Suprapubic skin (tissue), 4 donors: ENCODE measurements around the gene OTOF. TPM values are rescaled to one million over a fixed set of nuclear protein-coding genes. Genes with fewer than 3 reads are reported as not detected.

Experiments used
- DNase-seq, 2 donors: peaks; one replicate each; pipeline ENCODE4 v3.0.0-alpha.2; 2019; ENCODE audit warnings: low spot score in 2 of 2
- H3K27ac ChIP-seq: fragments of 200-600 bp; sonication (generic); one replicate; pipeline ENCODE4 v1.5.1; 2019
- H3K27me3 ChIP-seq: fragments of 200-600 bp; sonication (generic); one replicate; pipeline ENCODE4 v1.5.1; 2019
- H3K36me3 ChIP-seq: fragments of 200-600 bp; sonication (generic); one replicate; pipeline ENCODE4 v1.5.1; 2019
- H3K4me1 ChIP-seq: fragments of 200-600 bp; sonication (generic); one replicate; pipeline ENCODE4 v1.5.1; 2019
- H3K4me3 ChIP-seq: fragments of 200-600 bp; sonication (generic); one replicate; pipeline ENCODE4 v1.5.1; 2019; ENCODE audit warnings: mild to moderate bottlenecking
- H3K9me3 ChIP-seq: fragments of 200-600 bp; sonication (generic); one replicate; pipeline ENCODE4 v1.5.1; 2019
- EP300 ChIP-seq: sonication (generic); formaldehyde crosslinking; IDR thresholded peaks from one replicate; pipeline ENCODE4 v1.6.1; 2017; ENCODE audit warnings: antibody characterized with exemption
- POLR2A ChIP-seq, 2 donors: fragments of 450-650 bp; IDR thresholded peaks; one replicate each; pipeline ENCODE4 v1.6.1; 2017; ENCODE audit warnings: antibody characterized with exemption in 2 of 2, mild to moderate bottlenecking in 2 of 2, moderate library complexity in 2 of 2
- POLR2AphosphoS5 ChIP-seq, 3 donors: sonication (generic); formaldehyde crosslinking; IDR thresholded peaks; one replicate each; pipeline ENCODE4 v1.6.1; 2017; ENCODE audit warnings: antibody characterized with exemption in 3 of 3
- WGBS: methylation state at CpG from one replicate; pipeline ENCODE4 v1.1.5; 2018; 5-methylcytosine and 5-hydroxymethylcytosine counted together
- total RNA-seq, 4 donors: library from RNA; depleted of rRNA; stranded (reverse); fragments of >200 nt; gene quantifications; one replicate each; pipeline ENCODE4 v1.1.0, GENCODE V29; 2016
- TF ChIP-seq, protein P1 (sequence below), 2 donors: fragments of 200-600 bp in 1 of 2; fragments of 450-650 bp in 1 of 2; sonication (generic) in 1 of 2; IDR thresholded peaks; one replicate each; pipeline ENCODE4 v1.5.1; 2016 to 2019; ENCODE audit warnings: antibody characterized with exemption in 2 of 2, mild to moderate bottlenecking in 1 of 2, moderate library complexity in 1 of 2

The OTOF gene
- total RNA-seq, 4 donors from 2014 or later, result 0.16 to 0.39 (median 0.17) TPM; not detected in 1

DNA sequence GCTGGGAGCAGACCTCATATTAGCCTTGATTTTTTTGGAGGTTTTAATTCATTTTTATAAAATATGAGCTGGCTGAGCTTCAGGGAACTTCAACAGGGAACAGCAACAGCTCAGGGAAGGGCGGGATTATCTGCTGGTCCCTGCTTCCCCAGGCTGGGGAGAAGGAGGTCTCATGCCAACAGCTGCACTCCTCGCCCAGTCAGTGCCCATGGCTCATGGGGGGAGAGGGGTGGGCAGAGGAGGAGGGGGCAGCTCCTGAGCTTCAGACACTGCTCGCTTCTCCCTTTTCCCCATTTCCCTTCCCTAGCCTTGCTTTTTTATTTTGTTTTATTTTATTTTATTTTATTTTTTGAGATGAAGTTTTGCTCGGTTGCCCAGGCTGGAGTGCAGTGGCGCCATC lies 442 bp upstream of the OTOF start:
- no peak overlapping the region for H3K27ac ChIP-seq
- peaks cover 8% of the 10 kb centered on the region for H3K4me1 ChIP-seq
- H3K9me3 ChIP-seq, result no peaks in the 10 kb centered on the region
- DNase-seq, result no peak
- H3K27me3 ChIP-seq, result no peaks in the 10 kb centered on the region
- no peak overlapping the region for H3K4me3 ChIP-seq
- no peak for TF ChIP-seq EP300
- TF ChIP-seq, protein P1, sequence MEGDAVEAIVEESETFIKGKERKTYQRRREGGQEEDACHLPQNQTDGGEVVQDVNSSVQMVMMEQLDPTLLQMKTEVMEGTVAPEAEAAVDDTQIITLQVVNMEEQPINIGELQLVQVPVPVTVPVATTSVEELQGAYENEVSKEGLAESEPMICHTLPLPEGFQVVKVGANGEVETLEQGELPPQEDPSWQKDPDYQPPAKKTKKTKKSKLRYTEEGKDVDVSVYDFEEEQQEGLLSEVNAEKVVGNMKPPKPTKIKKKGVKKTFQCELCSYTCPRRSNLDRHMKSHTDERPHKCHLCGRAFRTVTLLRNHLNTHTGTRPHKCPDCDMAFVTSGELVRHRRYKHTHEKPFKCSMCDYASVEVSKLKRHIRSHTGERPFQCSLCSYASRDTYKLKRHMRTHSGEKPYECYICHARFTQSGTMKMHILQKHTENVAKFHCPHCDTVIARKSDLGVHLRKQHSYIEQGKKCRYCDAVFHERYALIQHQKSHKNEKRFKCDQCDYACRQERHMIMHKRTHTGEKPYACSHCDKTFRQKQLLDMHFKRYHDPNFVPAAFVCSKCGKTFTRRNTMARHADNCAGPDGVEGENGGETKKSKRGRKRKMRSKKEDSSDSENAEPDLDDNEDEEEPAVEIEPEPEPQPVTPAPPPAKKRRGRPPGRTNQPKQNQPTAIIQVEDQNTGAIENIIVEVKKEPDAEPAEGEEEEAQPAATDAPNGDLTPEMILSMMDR (IDR thresholded peaks at IDR 0.05), result no peak
- no peak for TF ChIP-seq POLR2A (IDR thresholded peaks at IDR 0.05)
- no peak for TF ChIP-seq POLR2AphosphoS5 (IDR thresholded peaks at IDR 0.05)
- H3K36me3 ChIP-seq, result no peaks in the 10 kb centered on the region
- WGBS, result 70% methylated on average over 5 of the region's 5 CpGs

DNA sequence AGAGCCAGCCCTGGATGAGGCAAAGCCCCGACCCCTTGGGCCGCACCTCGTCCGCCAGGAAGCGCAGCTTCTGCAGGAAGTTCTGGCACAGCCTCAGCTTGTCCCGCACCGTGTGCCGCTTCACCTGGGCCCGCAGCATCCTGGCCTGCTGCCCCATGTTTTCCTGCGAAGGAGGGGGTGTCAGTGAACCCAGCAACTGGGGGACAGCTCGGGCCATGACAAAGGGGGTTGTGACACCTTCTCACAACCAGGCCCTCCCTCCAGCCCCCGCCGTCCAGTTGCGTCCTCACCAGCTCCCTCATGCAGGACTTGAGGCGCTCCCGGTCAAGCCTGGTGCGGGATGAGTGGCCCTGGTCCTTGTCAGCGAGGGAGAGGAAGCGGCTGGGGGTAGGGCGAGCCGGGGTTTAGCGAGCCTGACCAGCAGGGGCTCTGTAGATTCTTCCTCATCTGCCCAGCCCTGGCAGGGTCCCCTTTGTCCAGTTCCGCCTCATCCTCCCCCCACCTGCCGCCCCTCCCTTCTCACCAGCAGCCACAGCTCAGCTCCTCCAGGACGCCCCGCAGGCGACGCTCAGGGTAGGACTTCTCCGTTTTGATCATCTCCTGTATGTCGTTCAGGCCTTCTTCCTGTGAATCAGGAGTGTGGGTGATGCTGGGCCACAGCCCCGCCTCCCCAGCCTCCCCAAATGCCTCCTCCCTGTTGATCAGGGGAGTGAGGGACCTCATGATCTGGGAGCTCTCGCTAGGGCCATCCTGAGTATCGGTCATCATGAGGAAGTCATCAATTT lies 606 bp downstream of the OTOF start:
- WGBS, result 70% methylated on average over 18 of the region's 33 CpGs
- Histone ChIP-seq H3K36me3 (no peaks in the 10 kb centered on the region), H3K9me3 (no peaks in the 10 kb centered on the region), H3K27ac (no peak overlapping the region), H3K4me1 (peaks cover 8% of the 10 kb centered on the region), H3K4me3 (no peak overlapping the region), H3K27me3 (no peaks in the 10 kb centered on the region)
- DNase-seq, result no peak
- TF ChIP-seq, protein P1 (IDR thresholded peaks at IDR 0.05), result no peak
- TF ChIP-seq POLR2A (IDR thresholded peaks at IDR 0.05) (no peak), EP300 (no peak), POLR2AphosphoS5 (IDR thresholded peaks at IDR 0.05) (no peak)

DNA sequence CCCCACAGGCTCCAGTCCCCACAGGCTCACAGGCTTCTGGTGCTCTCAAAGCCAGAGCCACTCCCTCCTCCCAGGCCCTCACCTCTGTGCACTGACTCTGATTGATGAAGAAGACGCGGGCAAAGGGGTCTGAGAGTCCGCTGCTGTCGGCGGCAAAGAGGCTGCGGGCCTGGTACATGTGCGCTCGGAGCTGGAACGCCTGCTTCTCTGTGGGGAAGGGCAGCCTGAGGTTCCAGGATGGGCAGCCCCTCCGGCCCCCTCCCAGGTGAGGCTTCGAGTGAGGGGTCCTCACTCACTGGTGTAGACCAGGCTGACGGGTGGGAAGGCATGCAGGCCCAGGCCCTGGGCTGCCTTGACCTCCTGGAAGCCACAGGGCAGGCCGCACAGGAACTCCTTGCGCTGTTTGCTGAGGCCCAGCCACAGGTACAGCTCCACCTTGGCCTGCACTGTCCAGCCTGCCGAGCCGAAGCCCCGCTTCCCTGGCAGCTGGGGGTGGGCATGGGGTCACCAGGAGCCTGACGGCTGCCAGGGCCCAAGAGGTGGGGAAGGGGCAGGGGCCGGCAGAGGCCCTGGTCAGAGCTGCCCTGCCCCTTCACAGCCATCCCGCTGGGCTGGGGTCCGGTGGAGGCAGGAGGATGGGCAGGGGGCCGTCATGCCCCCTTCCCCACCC lies 2.0 kb downstream of the OTOF start:
- DNase-seq, result no peak
- WGBS, result 88% methylated on average over 4 of the region's 22 CpGs

DNA sequence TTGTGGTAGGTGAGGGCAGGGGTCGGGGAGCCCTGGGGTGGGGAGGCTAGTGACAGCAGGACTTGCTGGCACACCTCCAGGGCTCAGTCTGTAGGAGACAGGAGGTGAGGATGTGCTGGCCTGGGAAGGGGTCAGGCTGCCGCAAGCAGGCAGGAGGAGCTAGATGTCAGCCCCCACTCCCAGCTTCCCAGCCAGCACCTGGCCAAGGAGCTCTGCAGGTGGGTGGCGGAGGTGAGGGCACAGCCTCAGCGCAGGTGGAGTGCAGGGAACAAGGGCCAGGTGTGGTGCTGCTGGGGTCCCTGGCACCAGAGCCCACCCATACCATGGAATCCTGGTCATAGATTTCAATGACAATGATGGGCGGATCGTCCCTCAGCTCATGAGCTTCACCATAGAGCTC lies 2.9 kb downstream of the OTOF start:
- no peak for DNase-seq
- Histone ChIP-seq H3K4me1 (peaks cover 8% of the 10 kb centered on the region), H3K9me3 (no peaks in the 10 kb centered on the region), H3K36me3 (no peaks in the 10 kb centered on the region), H3K27me3 (no peaks in the 10 kb centered on the region), H3K27ac (no peak overlapping the region), H3K4me3 (no peak overlapping the region)
- WGBS, result 80% methylated on average over 1 of the region's 6 CpGs
- TF ChIP-seq, protein P1 (IDR thresholded peaks at IDR 0.05), result no peak
- TF ChIP-seq POLR2AphosphoS5 (IDR thresholded peaks at IDR 0.05) (no peak), POLR2A (IDR thresholded peaks at IDR 0.05) (no peak), EP300 (no peak)

More for the DNA sequence above, 2.0 kb downstream of the OTOF start:
- peaks cover 8% of the 10 kb centered on the region for H3K4me1 ChIP-seq
- no peak overlapping the region for H3K4me3 ChIP-seq
- H3K27ac ChIP-seq, result no peak overlapping the region
- no peaks in the 10 kb centered on the region for H3K27me3 ChIP-seq
- TF ChIP-seq POLR2AphosphoS5 (IDR thresholded peaks at IDR 0.05), result no peak
- no peak for TF ChIP-seq EP300
- TF ChIP-seq POLR2A (IDR thresholded peaks at IDR 0.05), result no peak
- TF ChIP-seq, protein P1 (IDR thresholded peaks at IDR 0.05), result no peak
- no peaks in the 10 kb centered on the region for H3K9me3 ChIP-seq
- no peaks in the 10 kb centered on the region for H3K36me3 ChIP-seq

DNA sequence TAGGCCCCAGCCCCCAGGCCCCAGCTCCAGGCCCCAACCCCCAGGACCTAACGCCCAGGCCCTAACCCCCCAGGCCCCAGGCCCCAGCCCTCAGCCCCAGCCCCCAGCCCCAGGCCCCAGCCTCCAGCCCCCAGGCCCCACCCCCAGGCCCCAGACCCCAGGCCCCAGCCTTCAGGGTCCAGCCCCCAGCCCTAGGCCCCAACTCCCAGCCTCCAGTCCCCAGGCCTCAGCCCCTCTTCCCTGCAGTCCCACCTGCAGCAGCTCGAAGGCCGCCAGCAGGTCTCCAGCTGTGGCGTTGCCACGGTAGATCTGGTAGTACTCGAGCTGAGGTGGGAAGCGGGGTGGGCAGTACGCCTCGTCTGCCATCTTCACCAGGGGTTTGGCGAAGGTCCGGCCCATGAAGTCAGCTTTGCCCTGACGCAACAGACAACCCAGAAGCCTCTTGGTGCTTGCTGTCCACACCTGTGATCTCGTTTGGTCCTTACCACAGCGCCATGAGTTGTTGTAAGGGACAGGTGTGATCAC lies 3.6 kb downstream of the OTOF start:
- no peak for DNase-seq
- Histone ChIP-seq H3K27ac (no peak overlapping the region), H3K4me3 (no peak overlapping the region), H3K4me1 (peaks cover 8% of the 10 kb centered on the region), H3K9me3 (peaks cover 2% of the 10 kb centered on the region), H3K27me3 (no peaks in the 10 kb centered on the region), H3K36me3 (no peaks in the 10 kb centered on the region)
- WGBS, result no CpG with 5 or more reads among the region's 14 CpGs
- no peak for TF ChIP-seq POLR2A (IDR thresholded peaks at IDR 0.05)
- TF ChIP-seq POLR2AphosphoS5 (IDR thresholded peaks at IDR 0.05), result no peak
- TF ChIP-seq, protein P1 (IDR thresholded peaks at IDR 0.05), result no peak
- no peak for TF ChIP-seq EP300
